CD4-positive, alpha-beta T cell treated with Interleukin-4 for 1 hour (primary cell): ENCODE results near the gene REEP5.
A peak's percentile ranks its signal among the peaks of the same experiment; 100 is the strongest.
"Not testable (repeated sequence)": the region's sequence is repeated elsewhere in the genome, so short reads cannot be mapped to it uniquely, and the experiment has no call there.

Source experiments
- DNase-seq, 2 donors: peaks; one replicate each; pipeline ENCODE4 v3.0.0-alpha.2; 2020 to 2022

Gene REEP5

GRCh38 chr5:112883192-112883591 is 38.8 kb downstream of the REEP5 start:
- no peak for DNase-seq

- no peak for DNase-seq
These were observed 41.6 kb downstream of the REEP5 start for GRCh38 chr5:112880219-112880964.

DNA sequence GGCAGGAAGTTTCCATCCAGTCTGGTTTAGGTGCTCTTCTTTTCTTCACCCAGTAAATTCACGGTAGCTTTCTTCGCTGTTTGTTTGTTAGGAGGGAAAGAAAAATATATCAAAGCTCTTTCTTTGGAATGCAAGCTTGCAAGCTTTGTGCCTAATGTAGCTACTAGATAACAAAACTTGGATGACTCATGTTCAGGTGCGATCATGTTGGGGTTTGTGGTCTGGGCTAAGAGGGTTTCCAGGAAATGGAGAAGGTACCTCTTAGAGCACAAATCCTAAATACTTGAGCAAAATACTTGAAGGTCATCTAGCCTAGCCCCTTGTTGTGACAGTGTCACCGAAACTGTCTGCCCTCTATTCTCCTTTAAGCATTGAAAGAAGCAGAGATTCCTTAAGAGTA is 43.3 kb downstream of the REEP5 start:
- peak; percentile 56 to 79 for DNase-seq

- DNase-seq, result no peak
These were observed 43.9 kb downstream of the REEP5 start for GRCh38 chr5:112878101-112878500.

GRCh38 chr5:112876362-112876761 is 45.7 kb downstream of the REEP5 start:
- no peak for DNase-seq

DNA sequence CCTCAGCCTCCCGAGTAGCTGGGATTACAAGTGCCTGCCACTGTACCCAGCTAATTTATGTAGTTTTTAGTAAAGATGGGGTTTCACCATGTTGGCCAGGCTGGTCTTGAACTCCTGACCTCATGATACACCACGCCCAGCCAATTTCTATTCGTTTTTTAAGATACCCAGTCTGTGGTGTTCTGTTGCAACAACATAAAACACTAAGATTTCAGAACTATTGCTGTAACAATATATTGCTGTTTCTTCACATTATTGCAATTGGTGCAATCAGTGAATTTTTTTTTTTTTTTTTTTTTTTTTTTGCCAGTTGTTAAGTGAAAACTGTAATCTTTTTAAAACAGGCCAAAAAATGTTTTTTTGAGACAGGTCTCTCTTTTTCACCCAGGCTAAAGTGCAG is 51.1 kb downstream of the REEP5 start:
- DNase-seq, result no peak

DNA sequence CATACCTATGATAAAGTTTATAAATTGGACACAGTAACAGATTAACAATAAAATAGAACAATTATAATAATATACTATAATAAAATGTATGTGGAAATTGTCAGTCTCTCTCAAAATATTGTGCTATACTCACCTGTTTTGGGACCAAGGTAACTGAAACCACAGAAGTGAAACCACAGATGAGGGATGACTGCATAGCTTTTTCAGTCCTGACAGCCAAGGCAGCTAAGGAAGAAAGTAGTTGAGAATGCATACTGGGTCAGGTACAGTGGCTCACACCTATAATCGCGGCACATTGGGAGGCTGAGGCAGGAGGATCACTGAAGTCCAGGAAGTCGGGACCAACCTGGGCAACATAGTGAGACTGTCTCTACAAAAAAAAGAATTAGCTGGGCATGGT is 52.1 kb downstream of the REEP5 start:
- DNase-seq, result peak in 1 of 2 donors; percentile 37

DNA sequence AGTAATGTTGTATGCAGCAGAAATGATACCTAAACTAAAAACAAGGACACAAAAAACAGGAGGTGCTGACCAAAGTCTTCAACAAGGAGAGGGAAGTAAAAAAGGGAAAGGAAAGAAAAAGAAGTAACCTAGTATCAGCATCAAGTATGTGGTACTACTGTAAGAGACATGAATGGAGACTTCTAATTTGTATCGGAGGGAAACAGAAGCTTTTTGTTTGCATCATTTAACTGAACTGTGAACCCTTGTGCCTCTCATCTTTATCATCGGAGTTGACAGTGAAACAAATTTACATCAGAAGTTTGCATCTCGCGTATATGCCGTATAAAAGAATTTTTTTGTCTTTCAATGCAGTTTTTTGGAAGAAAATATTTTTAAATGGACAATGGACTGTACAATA is 54.6 kb downstream of the REEP5 start:
- no peak for DNase-seq

- DNase-seq, result no peak
These were observed 55.3 kb downstream of the REEP5 start for GRCh38 chr5:112866739-112867138.

- no peak for DNase-seq
These were observed 56.9 kb downstream of the REEP5 start for GRCh38 chr5:112865128-112865527.

- DNase-seq, result no peak
These were observed 58.5 kb downstream of the REEP5 start for GRCh38 chr5:112863549-112863948.

DNA sequence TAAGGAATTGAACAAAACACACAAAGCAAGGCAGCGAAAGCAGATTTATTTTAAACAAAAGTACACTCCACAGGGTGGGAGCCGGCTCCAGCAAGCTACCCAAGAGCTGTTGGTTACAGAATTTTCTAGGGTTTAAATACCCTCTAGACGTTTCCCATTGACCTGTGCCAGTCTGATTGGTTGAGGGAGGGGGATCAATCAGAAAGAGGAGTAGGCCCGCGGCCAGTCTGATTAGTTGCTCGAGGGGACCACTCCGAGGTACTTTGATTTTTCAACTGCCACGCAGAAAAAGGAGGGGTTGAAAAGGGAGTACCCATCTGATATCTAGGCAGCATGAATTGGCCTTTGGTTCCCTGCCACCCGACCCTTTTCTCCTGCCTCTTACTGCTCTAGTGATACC is 59.9 kb downstream of the REEP5 start:
- DNase-seq, result no peak

GRCh38 chr5:112861638-112861985 is 60.4 kb downstream of the REEP5 start:
- DNase-seq, result no peak

DNA sequence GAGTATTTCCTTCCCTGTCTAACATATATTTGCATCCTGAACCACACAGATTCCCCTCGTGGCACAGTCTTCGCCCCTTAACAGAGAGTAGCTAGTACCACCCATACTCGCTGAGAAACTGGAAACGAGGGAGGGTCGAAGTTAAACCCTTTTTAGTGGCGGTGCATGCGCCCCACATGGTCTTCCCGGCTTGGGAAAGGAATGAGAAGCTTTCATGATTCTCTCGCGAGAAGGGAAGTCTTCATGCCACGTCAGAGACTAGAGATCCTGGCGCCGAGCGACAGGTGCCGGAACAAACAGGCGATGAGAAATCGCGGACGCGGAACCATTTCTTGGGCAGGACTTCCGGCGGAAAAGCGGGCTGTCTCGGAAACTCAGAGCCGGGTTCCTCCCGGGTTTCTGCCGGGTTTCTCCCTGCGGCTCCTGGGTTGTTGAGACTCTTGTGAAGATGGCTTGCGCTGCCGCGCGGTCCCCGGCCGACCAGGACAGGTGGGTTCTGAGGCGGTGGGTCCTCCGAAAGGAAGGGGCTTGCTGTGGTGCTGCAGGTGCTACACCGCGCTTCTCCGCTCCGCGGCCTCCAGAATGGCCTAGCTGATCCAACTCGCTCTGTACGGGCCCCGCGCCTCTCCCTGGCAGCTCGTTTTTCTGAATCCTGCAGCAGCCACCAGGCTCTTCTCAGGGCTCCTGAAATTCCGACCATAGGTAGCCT is 60.9 kb downstream of the REEP5 start, which contains the start of gene SRP19:
SRP19 (plus strand) TSS at position 359 of the 709 bp plus-strand sequence; CDS start at position 449, 90 bp downstream.
- DNase-seq, result peak; percentile 93 to 94

GRCh38 chr5:112860571-112860928 is 61.5 kb downstream of the REEP5 start:
- not testable (repeated sequence) for DNase-seq

DNA sequence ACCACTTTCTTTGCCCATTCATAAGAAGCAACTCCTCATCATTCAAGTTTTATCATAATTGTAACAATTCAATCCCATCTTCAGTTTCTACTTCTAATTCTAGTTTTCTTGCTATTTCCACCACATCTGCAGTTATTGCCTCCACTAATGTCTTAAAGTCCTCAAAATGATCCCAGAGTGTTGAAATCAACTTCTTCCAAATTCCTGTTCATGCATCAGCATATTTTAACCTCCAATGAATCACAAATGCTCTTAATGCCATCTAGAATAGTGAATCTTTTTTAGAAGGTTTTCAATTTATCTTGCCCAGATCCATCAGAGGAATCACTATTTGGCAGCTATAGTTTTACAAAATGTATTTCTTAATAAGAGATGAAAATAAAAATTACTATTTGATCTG is 64.2 kb downstream of the REEP5 start:
- no peak for DNase-seq

GRCh38 chr5:112854651-112855050 is 67.4 kb downstream of the REEP5 start:
- no peak for DNase-seq

DNA sequence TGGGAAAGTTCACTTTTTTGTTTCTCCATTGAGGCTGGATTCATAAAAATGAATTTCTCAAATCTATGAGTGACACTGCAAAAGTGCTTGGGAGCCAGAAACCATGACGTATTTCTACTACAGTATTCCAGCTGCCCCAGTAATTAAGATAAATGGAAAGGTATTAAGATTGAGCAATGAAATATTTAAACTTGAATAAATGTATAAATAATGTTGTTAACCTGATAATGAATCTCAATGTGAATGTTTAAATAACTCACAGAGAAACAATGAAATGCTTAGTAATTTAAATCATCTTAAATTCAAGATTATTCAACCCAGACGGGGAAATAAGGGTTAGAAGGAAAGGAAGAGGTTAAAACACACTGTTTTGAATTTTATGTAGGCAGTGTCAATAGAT is 72.1 kb downstream of the REEP5 start:
- no peak for DNase-seq

- DNase-seq, result peak in 1 of 2 donors; percentile 67
These were observed 73.8 kb downstream of the REEP5 start for GRCh38 chr5:112848116-112848811.

- DNase-seq, result no peak
These were observed 74.7 kb downstream of the REEP5 start for GRCh38 chr5:112847306-112847705.

- no peak for DNase-seq
These were observed 75.5 kb downstream of the REEP5 start for GRCh38 chr5:112846556-112846955.

DNA sequence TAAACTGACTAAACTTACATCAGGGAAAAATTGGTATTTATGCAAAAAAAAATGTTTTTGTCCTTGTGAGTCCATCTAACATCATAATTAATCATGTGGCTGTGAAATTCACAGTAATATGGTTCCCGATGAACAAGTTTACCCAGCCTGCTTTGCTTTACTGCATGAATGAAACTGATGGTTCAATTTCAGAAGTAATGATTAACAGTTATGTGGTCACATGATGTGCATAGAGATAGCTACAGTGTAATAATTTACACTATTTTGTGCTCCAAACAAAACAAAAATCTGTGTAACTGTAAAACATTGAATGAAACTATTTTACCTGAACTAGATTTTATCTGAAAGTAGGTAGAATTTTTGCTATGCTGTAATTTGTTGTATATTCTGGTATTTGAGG is 77.5 kb downstream of the REEP5 start:
- DNase-seq, result no peak

DNA sequence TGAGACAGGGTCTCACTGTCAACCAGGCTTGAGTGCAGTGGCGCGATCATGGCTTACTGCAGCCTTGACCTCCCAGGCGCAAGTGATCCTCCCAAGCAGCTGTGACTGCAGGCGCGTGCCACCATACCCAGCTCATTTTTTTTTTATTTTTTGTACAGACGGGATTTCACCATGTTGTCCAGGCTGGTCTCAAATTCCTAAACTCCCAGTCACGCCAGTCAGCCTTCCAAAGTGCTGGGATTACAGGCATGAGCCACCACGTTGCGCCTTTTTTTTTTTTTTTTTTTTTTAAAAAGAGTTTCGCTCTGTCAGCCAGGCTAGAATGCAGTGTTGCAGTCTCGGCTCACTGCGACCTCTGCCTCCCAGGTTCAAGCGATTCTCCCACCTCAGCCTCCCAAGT is 88.1 kb downstream of the REEP5 start:
- no peak for DNase-seq

- no peak for DNase-seq
These were observed 91.6 kb downstream of the REEP5 start for GRCh38 chr5:112830378-112830777.
